Stimulated activated CD8-positive, alpha-beta memory T cell treated with anti-CD3 and anti-CD28 coated beads, Interleukin-15, amount 100 ng/mL, for 24 hours (primary cell): Measurements from ENCODE around the gene WARS2.

Source experiments
- DNase-seq: peaks from one replicate; pipeline ENCODE4 v3.0.0-alpha.2; 2020; ENCODE audit warnings: low read depth

WARS2 gene

GRCh38 chr1:118982821-118983557 is 157.5 kb downstream of the WARS2 start:
- DNase-seq = no peak

DNA sequence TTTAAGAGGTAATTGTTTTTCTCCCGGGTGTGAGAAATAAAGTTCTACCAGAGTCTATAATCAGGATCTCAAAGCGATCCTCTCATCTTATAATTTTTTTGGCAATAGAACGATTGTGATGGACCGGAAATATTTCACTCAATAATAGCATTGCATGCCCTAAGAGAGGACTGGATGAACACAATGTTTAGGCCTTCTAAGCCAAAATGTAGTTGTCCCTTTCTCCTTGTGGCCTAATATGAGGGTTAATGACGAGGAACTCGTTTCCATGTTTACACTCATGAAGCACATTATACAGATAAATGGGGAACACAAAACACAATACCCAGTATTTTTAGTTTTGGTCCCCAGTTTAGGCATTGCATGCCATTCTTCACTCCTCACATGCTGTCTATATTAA is 158.2 kb downstream of the WARS2 start:
- DNase-seq = no peak

- DNase-seq = no peak
Measured at GRCh38 chr1:118981436-118981835, 159.0 kb downstream of the WARS2 start.
